Gastrocnemius medialis (tissue), 4 donors: ENCODE data around the gene IL1A. TPM values are rescaled to one million over a fixed set of nuclear protein-coding genes. Genes with fewer than 3 reads are reported as not detected.

Experiments
- ATAC-seq, 2 donors: fragments of 150-250 bp; one replicate each; pipeline ENCODE4 v1.9.1; 2016
- DNase-seq, 2 donors: peaks; one replicate each; pipeline ENCODE4 v3.0.0-alpha.2; 2019
- H3K27ac ChIP-seq, 4 donors: fragments of 200-600 bp; sonication (generic); 1 replicate in 1 of 4; 2 replicates in 3 of 4; pipeline ENCODE4 v1.5.1; 2016 to 2018; ENCODE audit warnings: mild to moderate bottlenecking in 2 of 4, moderate library complexity in 1 of 4
- H3K27me3 ChIP-seq, 3 donors: fragments of 200-600 bp; sonication (generic) in 2 of 3; 1 replicate in 1 of 3; 2 replicates in 2 of 3; pipeline versions ENCODE4 v1.5.1 to v1.6.0; 2016 to 2019; ENCODE audit warnings: mild to moderate bottlenecking in 1 of 3, moderate library complexity in 1 of 3
- H3K36me3 ChIP-seq, 2 donors: fragments of 200-600 bp; sonication (generic) in 1 of 2; one replicate each; pipeline ENCODE4 v1.5.1; 2017 to 2018
- H3K4me1 ChIP-seq, 2 donors: fragments of 200-600 bp; sonication (generic) in 1 of 2; one replicate each; pipeline ENCODE4 v1.5.1; 2016 to 2017; ENCODE audit warnings: mild to moderate bottlenecking in 2 of 2
- H3K4me3 ChIP-seq, 4 donors: fragments of 200-600 bp; sonication (generic) in 3 of 4; 1 replicate in 1 of 4; 2 replicates in 3 of 4; pipeline ENCODE4 v1.5.1; 2016 to 2019; ENCODE audit warnings: mild to moderate bottlenecking in 2 of 4
- H3K9me3 ChIP-seq, 3 donors: fragments of 200-600 bp; sonication (generic) in 2 of 3; 1 replicate in 1 of 3; 2 replicates in 2 of 3; pipeline ENCODE4 v1.5.1; 2016 to 2019
- CTCF ChIP-seq, 5 experiments: fragments of 450-650 bp in 3 of 5; fragments of 200-600 bp in 2 of 5; sonication (generic) in 2 of 5; IDR thresholded peaks in 4 of 5; conservative IDR thresholded peaks in 1 of 5; 1 replicate in 4 of 5; 2 replicates in 1 of 5; pipeline ENCODE4 v1.5.1; 2016 to 2019; ENCODE audit warnings: antibody characterized with exemption in 5 of 5, mild to moderate bottlenecking in 3 of 5, moderate library complexity in 3 of 5
- POLR2A ChIP-seq, 2 donors: fragments of 450-650 bp; IDR thresholded peaks; one replicate each; pipeline ENCODE4 v1.6.1; 2017; ENCODE audit warnings: antibody characterized with exemption in 2 of 2, mild to moderate bottlenecking in 2 of 2, moderate library complexity in 2 of 2
- in situ Hi-C, 4 donors: fragments of 200-750 bp; cut with MboI; loops; one replicate each; pipeline versions ENCODE4 v1.15.0 to v1.8.0; 2017; ENCODE audit warnings: low sequenced_read_pairs in 4 of 4
- intact Hi-C: fragments of 100-400 bp; cut with DNase I; formaldehyde crosslinking; loops from one replicate; pipeline ENCODE4 v1.15.1; 2023; ENCODE audit warnings: low total_unique reads
- total RNA-seq, 4 donors: library from RNA; depleted of rRNA; stranded (reverse); fragments of >200 nt; gene quantifications; one replicate each; pipeline versions ENCODE4 v1.1.0 to v1.2.3, GENCODE V29; 2016

Gene IL1A
- total RNA-seq, 4 donors from 2014 or later = not detected

- no peak overlapping the region for H3K27ac ChIP-seq
- no peaks in the 10 kb centered on the region for H3K4me1 ChIP-seq
- intact Hi-C loops (no loop called here), in situ Hi-C loops (loop anchor here in 2 of 4 donors (5.0 to 10.0 kb wide), 2 partner anchors 106 to 128 kb away; no protein-coding TSS in a partner anchor)
- TF ChIP-seq CTCF (IDR thresholded peaks at IDR 0.05 in 4 of 5, conservative IDR thresholded peaks at IDR 0.05 in 1 of 5) = no peak
- TF ChIP-seq POLR2A (IDR thresholded peaks at IDR 0.05) = no peak
- ATAC-seq (no peak), DNase-seq (no peak)
- no peaks in the 10 kb centered on the region for H3K36me3 ChIP-seq
- H3K4me3 ChIP-seq = no peak overlapping the region
- H3K9me3 ChIP-seq = no peaks in the 10 kb centered on the region
- no peaks in the 10 kb centered on the region for H3K27me3 ChIP-seq
Observed at GRCh38 chr2:112730791-112731190, 53.5 kb downstream of the IL1A start.

GRCh38 chr2:112730216-112730615 lies 54.1 kb downstream of the IL1A start:
- Histone ChIP-seq H3K27ac (no peak overlapping the region), H3K9me3 (no peaks in the 10 kb centered on the region), H3K4me3 (no peak overlapping the region), H3K4me1 (no peaks in the 10 kb centered on the region), H3K27me3 (no peaks in the 10 kb centered on the region), H3K36me3 (no peaks in the 10 kb centered on the region)
- intact Hi-C loops (no loop called here), in situ Hi-C loops (loop anchor here in 2 of 4 donors (5.0 to 10.0 kb wide), 2 partner anchors 105 to 128 kb away; no protein-coding TSS in a partner anchor)
- TF ChIP-seq CTCF (IDR thresholded peaks at IDR 0.05 in 4 of 5, conservative IDR thresholded peaks at IDR 0.05 in 1 of 5) (no peak), POLR2A (IDR thresholded peaks at IDR 0.05) (no peak)
- ATAC-seq = no peak
- no peak for DNase-seq

- Histone ChIP-seq H3K27me3 (no peaks in the 10 kb centered on the region), H3K4me3 (no peak overlapping the region), H3K9me3 (no peaks in the 10 kb centered on the region), H3K36me3 (no peaks in the 10 kb centered on the region), H3K27ac (no peak overlapping the region), H3K4me1 (no peaks in the 10 kb centered on the region)
- ATAC-seq = no peak
- intact Hi-C loops = no loop called here
- in situ Hi-C loops = loop anchor here in 3 of 4 donors (5.0 to 10.0 kb wide), 3 partner anchors 104 to 134 kb away; no protein-coding TSS in a partner anchor
- DNase-seq = no peak
- TF ChIP-seq CTCF (IDR thresholded peaks at IDR 0.05 in 4 of 5, conservative IDR thresholded peaks at IDR 0.05 in 1 of 5) (no peak), POLR2A (IDR thresholded peaks at IDR 0.05) (no peak)
Observed at GRCh38 chr2:112728378-112729175, 55.7 kb downstream of the IL1A start.

GRCh38 chr2:112728029-112728362 lies 56.3 kb downstream of the IL1A start:
- in situ Hi-C loops = loop anchor here in 3 of 4 donors (5.0 to 10.0 kb wide), 3 partner anchors 103 to 133 kb away; no protein-coding TSS in a partner anchor
- intact Hi-C loops = no loop called here
- ATAC-seq (no peak), DNase-seq (no peak)
- H3K27me3 ChIP-seq = no peaks in the 10 kb centered on the region
- TF ChIP-seq CTCF (IDR thresholded peaks at IDR 0.05 in 4 of 5, conservative IDR thresholded peaks at IDR 0.05 in 1 of 5) (no peak), POLR2A (IDR thresholded peaks at IDR 0.05) (no peak)
- no peak overlapping the region for H3K27ac ChIP-seq
- H3K4me1 ChIP-seq = no peaks in the 10 kb centered on the region
- H3K9me3 ChIP-seq = no peaks in the 10 kb centered on the region
- no peaks in the 10 kb centered on the region for H3K36me3 ChIP-seq
- H3K4me3 ChIP-seq = no peak overlapping the region
